COLO829 (cell line): ENCODE measurements around the gene LRRC9.
"Not testable (repeated sequence)": the region's sequence is repeated elsewhere in the genome, so short reads cannot be mapped to it uniquely, and the experiment has no call there.

ENCODE experiments used
- DNase-seq: peaks from one replicate; pipeline ENCODE4 v3.0.0; 2012; ENCODE audit warnings: low spot score

LRRC9 gene

DNA sequence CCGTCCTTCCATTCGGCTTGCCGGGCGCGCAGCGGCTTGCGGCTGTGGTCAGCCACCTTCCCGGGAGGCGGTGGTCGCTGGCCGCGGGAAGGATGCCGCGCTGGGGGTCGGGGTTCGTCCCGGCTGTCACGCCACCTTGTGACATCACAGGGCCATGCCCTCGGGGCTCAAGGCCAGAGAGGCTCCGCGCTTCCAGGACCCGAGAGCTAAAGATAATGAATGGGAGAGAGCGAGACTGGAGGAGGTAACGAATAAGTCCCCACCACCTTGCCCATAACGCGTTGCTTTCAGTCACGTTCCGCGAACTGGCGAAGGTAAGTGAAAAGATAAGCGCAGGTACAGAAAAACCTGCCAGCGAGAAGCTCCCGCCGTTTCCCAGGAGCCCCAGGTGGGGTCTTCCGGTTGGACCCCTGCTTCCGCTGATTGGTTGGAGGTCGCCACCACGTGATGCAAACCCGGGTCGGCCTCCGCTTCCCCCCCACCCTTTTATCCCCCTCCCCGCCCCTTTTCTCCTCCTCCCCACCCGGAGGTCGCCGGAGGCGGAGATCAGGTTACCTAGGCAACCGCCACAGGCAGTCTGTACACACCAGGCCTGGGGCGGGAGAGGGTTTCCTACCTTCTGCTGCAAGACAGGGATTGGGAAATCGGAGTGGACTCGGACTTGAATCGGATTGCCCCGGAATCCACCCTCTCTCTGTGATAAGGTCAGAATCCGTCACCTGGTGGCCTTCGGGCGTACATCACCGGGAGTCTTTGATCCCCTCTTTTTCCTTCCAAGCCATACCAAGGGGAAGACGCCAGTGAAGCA is at the start of gene LRRC9:
Gene LRRC9, plus strand, starts transcription at position 575 of the 808 bp plus-strand sequence.
- DNase-seq: no peak

DNA sequence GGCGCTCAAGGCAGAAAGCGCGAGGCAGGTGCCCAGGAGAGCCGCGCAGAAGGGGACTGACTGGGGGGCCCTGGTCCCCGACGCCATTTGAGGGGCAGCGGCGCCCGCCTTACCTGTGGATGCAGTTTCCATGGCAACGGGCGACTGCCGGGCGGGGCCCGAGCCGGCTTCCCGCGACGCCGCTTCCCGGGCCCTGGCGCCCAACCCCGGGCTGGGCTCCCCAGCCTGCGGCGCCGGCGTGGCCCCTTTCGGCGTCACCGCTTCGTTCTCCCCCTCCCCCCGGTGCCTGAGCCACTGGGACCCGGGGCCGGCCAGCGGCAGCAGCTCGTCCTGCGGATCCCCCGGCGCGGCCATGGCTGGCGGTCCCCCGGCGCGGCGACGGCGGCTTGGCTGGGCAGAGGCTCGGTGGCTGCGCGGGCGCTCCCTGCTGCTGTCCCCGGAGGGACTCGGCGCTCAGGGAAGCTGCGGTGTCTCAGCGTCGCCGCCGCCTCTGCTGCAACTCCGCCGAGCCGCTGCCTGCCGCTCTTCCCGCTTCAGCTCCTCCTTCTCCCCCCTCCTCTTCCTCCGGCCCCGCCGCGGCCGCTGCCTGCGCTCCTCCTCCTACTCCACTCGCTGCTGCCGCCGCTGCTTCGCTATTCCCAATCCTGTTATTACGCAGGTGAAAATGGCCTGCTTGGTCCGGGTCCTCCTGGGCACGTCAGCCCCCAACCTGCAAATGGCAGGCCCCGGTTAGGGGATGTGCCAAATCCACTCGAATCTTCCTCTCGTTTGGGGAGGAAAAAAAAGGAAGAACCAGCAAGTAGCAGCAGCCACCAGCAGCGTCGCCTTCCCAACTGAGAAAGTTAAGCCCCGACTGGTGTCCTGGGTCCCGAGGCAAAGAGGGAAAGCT is 49.4 kb upstream of the LRRC9 start, which contains the start of gene RTN1:
Gene RTN1, minus strand, starts transcription at position 500 of the 889 bp plus-strand sequence. Its CDS starts 146 bp downstream, at position 354.
- DNase-seq: no peak

- DNase-seq: no peak
Observed at GRCh38 chr14:59871166-59871495, 48.8 kb upstream of the LRRC9 start.

DNA sequence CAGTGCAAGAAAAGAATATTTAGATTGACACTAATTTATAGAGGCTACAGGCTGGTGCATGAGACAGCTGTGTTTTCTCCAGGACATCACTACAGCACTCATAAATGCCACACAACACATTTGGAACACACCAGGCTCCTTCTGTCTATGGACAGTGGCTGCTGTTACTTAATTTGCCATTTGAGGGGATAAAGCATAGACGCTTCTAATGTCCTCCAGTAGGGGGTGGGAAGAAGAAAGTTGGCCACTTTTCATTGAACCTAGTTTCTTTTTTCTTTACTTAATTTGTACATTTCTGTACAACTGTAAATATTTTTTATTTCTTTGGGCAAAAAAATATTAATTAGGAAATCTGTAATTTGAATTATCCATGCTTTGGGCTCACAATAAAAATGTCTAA is 37.0 kb upstream of the LRRC9 start:
- DNase-seq: peak; percentile 22

DNA sequence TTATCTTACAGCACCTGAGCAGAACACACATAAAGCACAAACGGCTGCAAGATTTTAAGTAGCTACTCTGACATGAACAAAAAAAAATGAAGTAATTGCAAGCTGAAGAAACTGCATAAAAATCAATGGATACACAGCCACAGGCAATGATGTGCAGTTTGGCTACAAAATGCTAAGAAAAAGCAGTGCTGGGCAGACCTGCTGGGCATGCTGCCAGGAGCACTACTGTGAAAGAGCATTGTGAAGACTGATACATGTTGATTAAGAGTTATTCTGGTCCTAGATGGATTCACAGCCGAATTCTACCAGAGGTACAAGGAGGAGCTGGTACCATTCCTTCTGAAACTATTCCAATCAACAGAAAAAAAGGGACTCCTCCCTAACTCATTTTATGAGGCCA is 29.3 kb upstream of the LRRC9 start:
- no peak for DNase-seq

DNA sequence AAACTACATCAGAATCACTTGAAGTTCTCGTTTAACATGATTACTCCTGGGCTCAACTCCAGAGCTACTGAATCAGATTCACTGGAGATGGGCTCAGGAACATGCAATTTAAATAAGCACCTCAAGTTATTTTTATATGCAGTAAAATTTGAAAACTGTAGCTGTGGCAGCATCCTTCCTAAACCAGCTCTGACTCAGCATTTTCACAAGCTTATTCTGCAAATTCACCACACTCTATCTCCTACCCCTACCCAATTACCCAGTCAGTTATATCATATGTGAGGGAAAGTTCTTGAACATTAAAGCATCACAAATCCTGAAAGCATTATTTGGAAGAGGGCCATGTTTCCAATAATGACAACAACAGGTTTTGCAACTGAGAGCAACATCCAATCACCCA is 24.2 kb upstream of the LRRC9 start:
- DNase-seq: no peak

- peak; percentile 32 for DNase-seq
Observed at GRCh38 chr14:59897757-59898383, 22.1 kb upstream of the LRRC9 start.

- DNase-seq: no peak
Observed at GRCh38 chr14:59900556-59900955, 19.4 kb upstream of the LRRC9 start.

DNA sequence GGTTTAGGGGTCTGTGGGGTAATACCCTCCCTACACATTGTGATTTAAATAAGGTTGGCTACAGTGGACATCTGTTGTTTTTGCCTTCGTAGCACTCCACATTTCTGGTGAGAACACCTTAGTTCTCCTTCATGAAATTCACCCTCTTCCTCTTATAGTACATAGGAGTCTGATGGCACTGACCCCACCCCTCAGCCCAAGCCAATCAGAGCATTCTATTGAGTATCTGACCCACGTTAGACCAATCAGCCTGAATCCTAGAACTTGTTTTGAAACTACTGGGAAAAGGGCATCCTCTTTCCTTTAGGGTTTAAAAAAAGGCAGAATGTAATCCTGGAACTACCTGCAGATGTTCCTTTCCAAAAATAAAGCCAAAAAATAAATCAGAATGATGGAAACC is 15.8 kb upstream of the LRRC9 start:
- no peak for DNase-seq

DNA sequence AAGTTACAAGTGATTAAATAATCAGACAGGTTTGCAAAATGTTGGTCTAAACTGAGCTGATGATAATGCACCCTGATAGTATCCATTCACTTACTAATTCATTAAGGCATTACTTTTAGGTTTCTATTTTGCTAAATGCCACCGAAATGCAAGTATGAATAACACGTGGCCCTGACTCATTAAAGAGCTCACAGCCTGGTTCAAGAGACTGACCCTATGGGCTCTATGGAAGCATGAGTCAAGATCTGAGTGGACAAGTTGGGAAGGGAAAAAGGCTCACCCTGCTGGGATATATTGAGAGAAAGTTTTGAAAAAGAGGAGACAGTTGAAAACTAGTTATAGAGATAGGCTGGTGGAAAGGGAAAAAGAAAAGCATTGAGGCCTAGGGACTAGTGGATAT is 14.8 kb upstream of the LRRC9 start:
- DNase-seq: peak; percentile 10

- DNase-seq: no peak
Observed at GRCh38 chr14:59912443-59912842, 7.5 kb upstream of the LRRC9 start.

DNA sequence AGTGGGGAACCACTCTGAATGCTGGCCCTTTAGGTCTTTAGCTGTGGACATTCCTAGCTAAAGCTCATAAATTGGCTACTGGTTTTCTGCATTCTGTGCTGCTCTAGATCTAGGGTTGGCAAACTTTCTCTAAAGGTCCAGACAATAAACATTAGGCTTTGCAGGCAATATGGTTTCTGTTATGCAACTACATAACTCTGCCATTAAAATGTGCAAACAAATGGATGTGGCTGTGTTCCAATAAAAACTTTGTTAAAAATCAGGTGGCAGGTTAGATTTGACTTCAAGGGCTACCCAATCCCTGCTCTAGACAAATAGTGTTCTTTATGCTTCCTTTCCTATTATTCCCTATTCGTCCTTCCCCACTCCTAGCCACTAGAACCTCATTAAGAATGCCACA is 6.8 kb upstream of the LRRC9 start:
- DNase-seq: no peak

DNA sequence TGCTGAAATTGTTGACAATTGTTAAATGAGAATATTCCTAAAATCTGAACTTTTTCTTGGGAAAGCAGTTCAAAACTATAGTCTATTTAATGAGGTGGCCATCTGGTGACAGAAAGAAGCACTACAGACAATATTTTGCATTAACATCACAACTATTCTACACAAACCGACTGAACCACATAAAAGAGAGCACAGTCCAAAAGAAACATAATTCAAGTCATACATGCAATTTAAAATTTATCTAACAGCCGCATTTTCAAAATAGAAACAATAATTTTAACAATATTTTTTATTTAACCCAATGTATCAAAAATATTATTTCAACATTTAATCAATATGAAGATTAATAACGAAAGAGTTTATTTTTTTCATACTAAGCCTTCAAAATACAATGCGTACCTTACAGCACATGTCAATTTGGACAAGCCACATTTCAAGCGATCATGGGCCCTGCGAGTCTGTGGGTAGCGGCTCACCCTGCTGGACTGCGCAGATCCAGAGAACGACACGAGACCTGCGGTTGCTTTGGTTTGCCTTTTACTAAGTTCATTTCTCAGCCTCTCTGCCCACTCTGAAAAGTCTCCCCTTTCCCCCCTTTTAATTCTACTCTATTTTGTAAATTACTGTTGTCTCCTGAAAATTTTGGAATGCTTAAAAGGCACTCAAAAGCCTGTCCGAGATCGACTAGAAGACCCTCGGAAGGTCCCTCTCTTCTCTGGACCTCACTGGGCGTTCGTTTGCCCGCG is 947 bp upstream of the LRRC9 start:
- peak; percentile 47 for DNase-seq

DNA sequence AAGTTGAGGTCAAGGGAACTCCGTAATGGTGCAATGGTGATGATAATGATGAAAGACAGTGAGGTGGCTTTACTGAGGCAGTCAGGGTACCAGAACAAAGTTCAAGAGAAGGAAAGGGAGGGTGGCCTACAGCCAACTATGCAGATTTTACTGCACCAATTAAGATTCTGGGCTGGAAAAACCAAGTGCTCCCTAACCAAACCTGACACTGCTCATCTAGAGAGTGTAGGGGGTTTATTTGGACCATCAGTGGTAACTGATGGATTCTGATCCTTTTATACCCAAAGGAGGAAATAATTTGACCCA is 387 bp downstream of the LRRC9 start:
- DNase-seq: no peak

GRCh38 chr14:59925797-59926196 is 5.9 kb downstream of the LRRC9 start:
- no peak for DNase-seq

GRCh38 chr14:59926534-59926933 is 6.6 kb downstream of the LRRC9 start:
- DNase-seq: no peak

- DNase-seq: no peak
Observed at GRCh38 chr14:59931237-59931636, 11.3 kb downstream of the LRRC9 start.

DNA sequence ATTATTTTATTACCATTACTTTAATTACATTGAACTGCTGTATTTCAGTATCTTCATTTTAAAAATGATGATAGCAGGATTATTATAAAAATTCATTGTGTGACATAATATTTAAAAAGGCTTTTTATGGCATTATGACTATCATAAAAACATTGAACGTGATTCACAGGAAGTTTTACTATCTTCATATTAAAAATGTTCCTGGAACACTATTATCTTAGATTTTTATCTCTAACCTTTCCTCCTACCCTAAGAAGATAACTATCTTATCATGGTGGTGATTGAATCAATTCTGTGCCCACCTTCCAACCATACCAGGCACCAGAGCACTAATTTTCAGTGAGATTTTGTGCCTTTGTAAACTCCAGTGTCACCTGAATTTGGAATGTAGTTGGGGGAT is 16.2 kb downstream of the LRRC9 start:
- DNase-seq: no peak

DNA sequence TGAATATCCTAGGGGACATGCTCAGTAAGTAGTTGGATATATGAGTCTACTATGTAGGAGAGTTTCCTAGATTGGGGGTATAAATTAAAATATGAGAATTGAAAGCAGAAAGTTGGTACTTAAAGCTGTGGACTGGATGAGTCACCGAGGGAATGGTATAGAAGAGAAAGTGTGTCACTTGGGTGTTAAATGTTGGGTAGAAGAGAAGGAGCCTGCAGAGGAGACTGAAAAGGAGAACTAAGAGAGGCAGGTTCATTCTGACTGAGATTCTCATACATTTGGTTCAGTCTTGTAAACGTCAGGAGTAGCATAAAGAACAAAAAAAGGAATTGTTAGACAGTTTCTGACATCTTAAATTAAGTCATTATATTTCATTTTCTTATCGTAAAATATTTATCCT is 19.9 kb downstream of the LRRC9 start:
- no peak for DNase-seq

GRCh38 chr14:59942296-59942862 is 22.4 kb downstream of the LRRC9 start:
- DNase-seq: not testable (repeated sequence)

GRCh38 chr14:59944909-59945308 is 25.0 kb downstream of the LRRC9 start:
- DNase-seq: no peak

DNA sequence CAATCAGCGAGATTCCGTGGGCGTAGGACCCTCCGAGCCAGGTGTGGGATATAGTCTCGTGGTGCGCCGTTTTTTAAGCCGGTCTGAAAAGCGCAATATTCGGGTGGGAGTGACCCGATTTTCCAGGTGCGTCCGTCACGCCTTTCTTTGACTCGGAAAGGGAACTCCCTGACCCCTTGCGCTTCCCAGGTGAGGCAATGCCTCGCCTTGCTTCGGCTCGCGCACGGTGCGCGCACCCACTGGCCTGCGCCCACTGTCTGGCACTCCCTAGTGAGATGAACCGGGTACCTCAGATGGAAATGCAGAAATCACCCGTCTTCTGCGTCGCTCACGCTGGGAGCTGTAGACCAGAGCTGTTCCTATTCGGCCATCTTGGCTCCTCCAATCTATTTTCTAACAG is 32.2 kb downstream of the LRRC9 start:
- DNase-seq: not testable (repeated sequence)
